Measurements from ENCODE around the gene SLC36A4. TPM values are rescaled to one million over a fixed set of nuclear protein-coding genes. Genes with fewer than 3 reads are reported as not detected.

SLC36A4 gene
- total RNA-seq, result 5.8 and 22.3 TPM in 2 replicates

DNA sequence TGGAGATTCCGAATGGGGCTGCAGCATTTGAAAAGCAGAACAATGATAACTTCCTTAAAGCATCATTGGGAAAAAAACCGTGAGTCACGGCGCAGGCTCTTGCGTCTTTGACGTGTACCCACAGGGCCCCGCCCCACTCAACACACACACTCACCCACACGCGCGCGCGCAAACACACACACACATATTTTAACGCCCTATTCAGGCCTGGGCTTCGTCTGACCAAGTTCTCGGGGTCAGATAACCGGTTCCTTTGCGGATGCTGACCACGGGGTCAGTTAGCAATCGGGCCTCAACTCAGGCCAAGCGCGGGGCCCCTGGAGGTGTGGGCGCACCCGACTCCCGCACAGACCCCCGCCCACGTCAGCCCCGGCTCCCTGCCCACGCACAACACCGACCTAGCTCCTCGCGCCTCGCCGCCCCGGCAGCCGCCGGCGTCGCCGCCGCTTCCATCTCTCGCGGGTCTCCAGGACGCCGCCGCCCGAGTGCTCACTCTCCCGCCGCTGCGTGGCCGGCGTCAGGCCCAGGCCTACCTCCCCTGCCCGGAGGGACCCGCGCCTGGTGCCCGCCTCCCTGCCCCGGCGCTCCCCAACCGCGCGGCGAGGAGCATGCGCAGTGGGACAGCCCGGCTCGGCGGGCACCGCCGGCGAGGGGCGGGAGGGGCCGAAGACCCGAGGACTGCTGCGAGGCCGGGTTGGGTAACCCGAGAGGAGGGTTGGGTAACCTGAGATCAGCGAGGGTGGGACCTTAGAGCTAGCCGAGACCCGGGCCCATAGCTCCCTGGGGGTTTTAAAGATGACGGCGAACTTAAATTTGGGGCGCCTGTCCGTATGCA lies at the start of gene SLC36A4:
Gene SLC36A4 (minus strand): TSS at position 612 of the 835 bp plus-strand sequence. CDS start 159 bp downstream, at position 453.

Other genes starting within 250 kb of the SLC36A4 start
- gene MTNR1B, start 228.3 kb downstream of the SLC36A4 start, total RNA-seq, result not detected in 2 replicates
- gene DEUP1, start 132.8 kb upstream of the SLC36A4 start, total RNA-seq, result not detected in 2 replicates